Activated B cell treated with CpG ODN at 0.5 μM for 24 hours (primary cell): ENCODE measurements around the gene ERC2. TPM values are rescaled to one million over a fixed set of nuclear protein-coding genes. Genes with fewer than 3 reads are reported as not detected.

Experiments used
- ATAC-seq: fragments of 200-7000 bp; cut with Tn5 transposase; one replicate; pipeline ENCODE4 v1.10.0; 2021; ENCODE audit warnings: low read depth, mild to moderate bottlenecking, moderate library complexity
- CTCF ChIA-PET: fragments of 350-600 bp; sonication (Branson Sonifier 250); formaldehyde crosslinking; loops from one replicate; lab custom pipeline; 2021; ENCODE audit warnings: antibody characterized with exemption; lab: Charles Lee
- POLR2A ChIA-PET: fragments of 350-600 bp; sonication (Branson Sonifier 250); formaldehyde crosslinking; loops from one replicate; lab custom pipeline; 2021; ENCODE audit warnings: antibody characterized with exemption; lab: Charles Lee
- DNase-seq: peaks from one replicate; pipeline ENCODE4 v3.0.0; 2022
- H3K27ac Mint-ChIP-seq: one replicate; pipeline ENCODE4 v1.8.0; 2020; ENCODE audit warnings: mixed read lengths
- H3K27me3 Mint-ChIP-seq: one replicate; pipeline ENCODE4 v1.8.0; 2021; ENCODE audit warnings: mixed read lengths
- H3K36me3 Mint-ChIP-seq: one replicate; pipeline ENCODE4 v1.8.0; 2021; ENCODE audit warnings: low read depth, mixed read lengths
- H3K4me1 Mint-ChIP-seq: one replicate; pipeline ENCODE4 v1.8.0; 2021; ENCODE audit warnings: mixed read lengths
- H3K4me3 Mint-ChIP-seq: one replicate; pipeline ENCODE4 v1.8.0; 2020; ENCODE audit warnings: mild to moderate bottlenecking, mixed read lengths
- H3K9me3 Mint-ChIP-seq: one replicate; pipeline ENCODE4 v1.8.0; 2020; ENCODE audit warnings: mixed read lengths
- CTCF ChIP-seq: fragments of 200-600 bp; IDR thresholded peaks from one replicate; pipeline ENCODE4 v1.8.0; 2022; ENCODE audit warnings: antibody characterized with exemption, mild to moderate bottlenecking
- intact Hi-C: fragments of 100-400 bp; cut with micrococcal nuclease; formaldehyde crosslinking; loops from one replicate; pipeline ENCODE4 v1.15.1; 2024
- total RNA-seq: library from RNA; stranded (reverse); gene quantifications from 2 replicates; pipeline ENCODE4 v1.2.3, GENCODE V29; 2022

The ERC2 gene
- total RNA-seq, 1 donor from 2014 or later, result not detected

DNA sequence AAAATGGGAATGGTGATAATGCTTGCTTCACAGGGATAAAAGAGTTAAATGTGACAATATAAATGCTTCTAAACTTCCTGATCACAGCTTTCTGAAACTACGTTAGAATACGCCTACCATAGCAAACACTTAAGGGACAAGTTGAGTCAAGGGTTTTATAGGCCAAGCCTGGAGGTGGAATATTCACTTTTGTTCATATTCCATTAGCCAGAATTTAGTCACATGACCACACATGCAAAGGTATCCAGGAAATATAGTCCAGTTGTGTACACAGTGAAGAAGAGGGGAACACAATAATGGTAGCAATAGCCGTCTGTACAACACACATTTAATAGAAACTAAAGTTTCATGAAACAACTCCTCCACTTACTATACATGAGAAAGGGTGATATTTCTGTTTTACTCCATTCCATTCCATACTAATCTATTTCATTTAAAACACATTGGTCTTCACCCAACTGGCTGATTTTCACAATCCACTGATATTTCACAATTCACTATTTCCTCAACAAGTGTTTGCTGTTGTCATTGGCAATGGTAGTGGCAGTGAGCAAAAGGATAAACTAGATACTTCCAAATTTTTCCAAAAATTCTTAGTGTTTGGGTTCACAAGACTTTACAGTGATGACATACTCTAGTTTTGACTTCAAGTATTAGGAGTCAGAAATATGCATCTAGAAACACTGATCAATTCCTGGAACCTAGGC, 270.9 kb downstream of the ERC2 start:
- ChIA-PET POLR2A (no interaction called here), CTCF (no interaction called here)
- H3K27ac Mint-ChIP-seq, result no peak overlapping the region
- intact Hi-C loops, result no loop called here
- no peaks in the 10 kb centered on the region for H3K9me3 Mint-ChIP-seq
- no peak for TF ChIP-seq CTCF
- DNase-seq, result no peak
- H3K4me3 Mint-ChIP-seq, result no peak overlapping the region
- no peaks in the 10 kb centered on the region for H3K36me3 Mint-ChIP-seq
- H3K27me3 Mint-ChIP-seq, result no peaks in the 10 kb centered on the region
- no peak for ATAC-seq
- no peaks in the 10 kb centered on the region for H3K4me1 Mint-ChIP-seq

GRCh38 chr3:56196700-56197099, 271.6 kb downstream of the ERC2 start:
- no peak for ATAC-seq
- CTCF ChIA-PET, result no interaction called here
- Mint-ChIP-seq H3K4me3 (no peak overlapping the region), H3K36me3 (no peaks in the 10 kb centered on the region), H3K9me3 (no peaks in the 10 kb centered on the region), H3K27ac (no peak overlapping the region), H3K4me1 (no peaks in the 10 kb centered on the region), H3K27me3 (peaks cover 2% of the 10 kb centered on the region)
- intact Hi-C loops, result no loop called here
- no peak for TF ChIP-seq CTCF
- DNase-seq, result no peak
- POLR2A ChIA-PET, result no interaction called here

DNA sequence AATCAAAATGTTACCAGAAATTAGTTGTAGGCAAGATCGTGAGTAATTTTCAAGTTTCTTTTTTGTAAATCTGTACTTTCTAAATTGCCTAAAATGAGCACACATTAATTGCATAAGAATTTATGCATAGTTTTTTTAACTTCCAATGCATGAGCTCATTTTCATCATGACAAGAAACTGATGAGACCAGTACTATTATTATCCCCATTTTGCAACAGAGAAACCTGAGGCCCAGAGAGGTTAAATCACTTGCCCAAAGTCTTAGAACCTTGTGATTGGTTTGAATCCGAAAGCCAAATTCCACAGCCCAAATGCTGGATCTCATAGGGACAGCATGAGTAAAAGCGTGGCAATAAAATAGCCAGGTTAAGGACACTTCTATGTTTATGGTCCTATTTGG, 274.7 kb downstream of the ERC2 start:
- DNase-seq (no peak), ATAC-seq (no peak)
- Mint-ChIP-seq H3K4me3 (no peak overlapping the region), H3K36me3 (no peaks in the 10 kb centered on the region), H3K9me3 (no peaks in the 10 kb centered on the region), H3K27ac (no peak overlapping the region), H3K27me3 (peaks cover 2% of the 10 kb centered on the region), H3K4me1 (no peaks in the 10 kb centered on the region)
- intact Hi-C loops, result no loop called here
- ChIA-PET POLR2A (no interaction called here), CTCF (no interaction called here)
- no peak for TF ChIP-seq CTCF

GRCh38 chr3:56192001-56192400, 276.3 kb downstream of the ERC2 start:
- intact Hi-C loops, result no loop called here
- POLR2A ChIA-PET, result no interaction called here
- no peaks in the 10 kb centered on the region for H3K9me3 Mint-ChIP-seq
- CTCF ChIA-PET, result no interaction called here
- no peak overlapping the region for H3K27ac Mint-ChIP-seq
- H3K4me1 Mint-ChIP-seq, result no peaks in the 10 kb centered on the region
- H3K27me3 Mint-ChIP-seq, result peaks cover 4% of the 10 kb centered on the region
- H3K36me3 Mint-ChIP-seq, result no peaks in the 10 kb centered on the region
- ATAC-seq (no peak), DNase-seq (no peak)
- no peak overlapping the region for H3K4me3 Mint-ChIP-seq
- no peak for TF ChIP-seq CTCF

- CTCF ChIA-PET, result no interaction called here
- DNase-seq, result no peak
- no peak for TF ChIP-seq CTCF
- Mint-ChIP-seq H3K27me3 (peaks cover 4% of the 10 kb centered on the region), H3K9me3 (no peaks in the 10 kb centered on the region), H3K4me3 (no peak overlapping the region), H3K4me1 (no peaks in the 10 kb centered on the region), H3K36me3 (no peaks in the 10 kb centered on the region), H3K27ac (no peak overlapping the region)
- POLR2A ChIA-PET, result no interaction called here
- intact Hi-C loops, result no loop called here
- ATAC-seq, result no peak
Measured at GRCh38 chr3:56190771-56191305, 277.4 kb downstream of the ERC2 start.
